SKM-1 (cell line): Measurements from ENCODE around the gene SDE2.
A peak's percentile ranks its signal among the peaks of the same experiment; 100 is the strongest.
"Not testable (repeated sequence)": the region's sequence is repeated elsewhere in the genome, so short reads cannot be mapped to it uniquely, and the experiment has no call there.

Source experiments
- DNase-seq: peaks from one replicate; lab custom pipeline; 2025; ENCODE audit not compliant: unreplicated experiment; lab: John Stamatoyannopoulos, UW

The SDE2 gene

GRCh38 chr1:226007126-226007892 is 8.2 kb upstream of the SDE2 start:
- DNase-seq = not testable (repeated sequence)

- DNase-seq = no peak
Measured at GRCh38 chr1:226006686-226007085, 7.5 kb upstream of the SDE2 start.

- no peak for DNase-seq
Measured at GRCh38 chr1:226004396-226004795, 5.3 kb upstream of the SDE2 start.

- no peak for DNase-seq
Measured at GRCh38 chr1:226003502-226004170, 4.5 kb upstream of the SDE2 start.

GRCh38 chr1:226002667-226003501 is 3.7 kb upstream of the SDE2 start:
- peak; percentile 54 for DNase-seq

- DNase-seq = peak; percentile 99
Measured at GRCh38 chr1:226001963-226002666, 3.0 kb upstream of the SDE2 start.

- no peak for DNase-seq
Measured at GRCh38 chr1:226001088-226001487, 1.9 kb upstream of the SDE2 start.

GRCh38 chr1:226000493-226001081 is 1.4 kb upstream of the SDE2 start:
- not testable (repeated sequence) for DNase-seq

- peak; percentile 86 for DNase-seq
Measured at GRCh38 chr1:225999912-226000337, 782 bp upstream of the SDE2 start.

- DNase-seq = no peak
Measured at GRCh38 chr1:225998560-225999226, 450 bp downstream of the SDE2 start.

- DNase-seq = no peak
Measured at GRCh38 chr1:225996946-225997545, 2.1 kb downstream of the SDE2 start.

- DNase-seq = no peak
Measured at GRCh38 chr1:225995919-225996864, 3.0 kb downstream of the SDE2 start.

GRCh38 chr1:225990705-225991464 is 8.3 kb downstream of the SDE2 start:
- no peak for DNase-seq

GRCh38 chr1:225987491-225988316 is 11.4 kb downstream of the SDE2 start:
- peak; percentile 58 for DNase-seq

GRCh38 chr1:225981714-225982113 is 17.4 kb downstream of the SDE2 start:
- DNase-seq = no peak

- DNase-seq = no peak
Measured at GRCh38 chr1:225980005-225980836, 18.9 kb downstream of the SDE2 start.
